Fibroblast of peridontal ligament (primary cell): Measurements from ENCODE around the gene OR1K1.
"Not testable (repeated sequence)": the region's sequence is repeated elsewhere in the genome, so short reads cannot be mapped to it uniquely, and the experiment has no call there.

ENCODE experiments used
- DNase-seq: peaks from one replicate; pipeline ENCODE4 v3.0.0-alpha.2; 2010; ENCODE audit errors: extremely low read depth

OR1K1 gene

DNA sequence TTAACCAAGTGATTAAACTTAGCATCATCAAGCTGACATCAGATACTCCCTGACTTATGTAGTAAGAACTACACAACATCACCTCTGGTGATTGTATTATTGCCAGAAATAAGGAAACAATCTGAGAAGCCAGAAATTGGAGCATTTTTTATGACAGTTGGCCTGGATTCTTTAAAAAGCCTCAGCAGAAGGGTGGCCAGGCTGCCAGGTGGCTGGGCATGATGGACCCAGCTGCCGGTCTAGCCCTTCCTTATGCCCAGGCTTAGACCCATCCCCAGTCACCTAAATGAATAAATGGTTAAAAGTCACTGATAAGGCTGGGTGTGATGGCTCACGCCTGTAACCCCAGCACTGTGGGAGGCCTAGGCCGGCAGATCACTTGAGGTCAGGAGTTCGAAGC is 12.8 kb downstream of the OR1K1 start:
- DNase-seq, result no peak

DNA sequence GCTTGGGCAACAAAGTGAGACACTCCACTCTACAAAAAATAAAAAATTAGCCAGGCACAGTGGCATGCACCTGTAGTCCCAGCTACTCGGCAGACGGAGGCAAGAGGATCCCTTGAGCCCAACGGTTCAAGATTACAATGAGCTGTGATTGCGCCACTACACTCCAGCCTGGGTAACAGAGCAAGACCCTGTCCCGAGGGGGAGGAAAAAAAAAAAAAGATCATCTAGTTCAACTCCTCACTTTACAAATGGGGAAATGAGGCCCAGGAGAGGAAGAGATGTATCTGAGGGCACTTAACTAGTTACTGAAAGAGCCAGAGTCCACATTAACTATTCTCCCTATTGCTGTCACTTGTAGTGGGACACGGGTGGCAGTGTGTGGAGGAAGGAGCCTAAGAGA is 14.6 kb downstream of the OR1K1 start:
- no peak for DNase-seq

DNA sequence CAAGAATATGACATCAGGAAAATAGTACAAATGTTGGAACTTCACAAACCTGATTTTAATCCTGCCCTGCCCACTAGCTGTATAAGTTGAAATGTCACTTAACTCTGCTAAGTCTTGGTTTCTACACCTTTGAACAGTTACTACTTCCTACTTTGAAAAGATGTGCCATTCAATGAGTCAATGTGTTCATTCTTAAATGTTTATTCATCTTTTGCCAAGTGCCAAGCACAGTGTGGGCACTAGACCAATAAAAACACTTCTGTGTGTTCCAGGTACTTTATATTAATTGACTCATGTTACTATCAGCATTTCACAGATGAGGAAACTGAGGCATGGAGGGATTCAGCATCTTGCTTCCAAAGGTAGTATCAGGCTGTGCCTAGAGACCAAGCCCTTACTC is 15.6 kb downstream of the OR1K1 start:
- DNase-seq, result no peak

- DNase-seq, result no peak
These were observed 16.4 kb downstream of the OR1K1 start for GRCh38 chr9:122816163-122816867.

DNA sequence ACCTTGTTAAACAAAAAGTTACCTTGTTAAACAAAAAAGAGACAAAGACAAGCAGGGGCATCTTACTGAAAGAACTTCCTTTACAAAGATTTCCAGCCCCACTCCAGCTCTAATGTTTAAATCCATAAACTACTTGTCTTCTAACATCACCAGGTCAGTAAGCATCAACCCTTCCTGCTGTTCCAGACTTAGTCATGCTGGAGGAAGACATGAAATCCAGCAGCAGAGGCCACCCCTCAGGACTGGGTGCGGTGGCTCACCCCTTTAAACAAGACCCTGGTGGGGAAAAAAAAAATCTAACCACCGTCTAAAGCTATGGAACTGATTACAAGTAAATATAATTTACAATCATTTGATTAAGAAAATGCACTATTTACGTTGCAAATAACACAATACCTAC is 19.4 kb downstream of the OR1K1 start:
- peak; percentile 54 for DNase-seq

DNA sequence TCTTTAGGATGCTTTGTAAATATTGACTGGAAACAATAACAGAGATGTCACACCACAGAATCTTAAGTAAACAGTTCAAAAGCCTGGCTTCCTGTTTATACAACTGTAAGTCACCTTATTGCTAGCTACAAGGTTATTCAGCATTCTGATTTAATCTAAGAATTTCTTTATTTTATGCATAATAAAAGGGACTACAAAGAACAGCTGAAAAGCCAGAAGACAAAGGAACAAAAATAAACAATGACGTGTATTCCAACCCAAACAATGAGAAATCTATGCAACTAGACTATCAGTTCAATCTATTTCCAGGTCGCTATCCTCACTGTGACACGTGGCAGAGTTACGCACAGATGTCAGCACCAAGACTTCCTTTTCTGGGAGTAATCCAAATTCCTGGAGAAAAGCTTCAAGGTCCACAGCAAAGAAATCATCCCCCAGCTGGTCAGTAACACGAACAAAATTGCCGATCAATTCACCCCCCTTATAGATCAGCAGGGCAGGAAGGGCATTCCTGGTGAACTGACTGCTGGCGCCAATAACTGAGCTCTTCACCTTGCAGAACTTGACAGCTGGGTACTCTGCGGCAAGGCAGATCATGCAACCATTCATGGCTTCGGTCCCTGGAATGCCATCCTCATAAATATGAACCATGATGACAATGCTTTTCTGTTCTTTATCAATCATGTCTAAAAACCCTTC is 20.0 kb downstream of the OR1K1 start:
- DNase-seq, result peak; percentile 58

DNA sequence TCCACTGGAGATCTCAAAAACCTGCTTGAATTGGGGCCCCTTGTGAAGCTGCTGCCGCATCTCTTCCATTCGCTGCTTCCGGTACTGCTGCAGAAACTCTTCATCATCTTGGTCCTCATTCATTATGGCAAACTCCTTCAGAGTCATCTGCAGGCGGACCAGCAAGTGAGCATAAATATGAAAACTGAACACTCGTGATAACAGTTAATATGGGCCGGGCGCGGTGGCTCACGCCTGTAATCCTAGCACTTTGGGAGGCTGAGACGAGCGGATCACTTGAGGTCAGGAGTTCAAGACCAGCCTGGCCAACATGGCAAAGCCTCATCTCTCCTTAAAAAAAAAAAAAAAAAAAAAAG is 20.5 kb downstream of the OR1K1 start:
- DNase-seq, result no peak

DNA sequence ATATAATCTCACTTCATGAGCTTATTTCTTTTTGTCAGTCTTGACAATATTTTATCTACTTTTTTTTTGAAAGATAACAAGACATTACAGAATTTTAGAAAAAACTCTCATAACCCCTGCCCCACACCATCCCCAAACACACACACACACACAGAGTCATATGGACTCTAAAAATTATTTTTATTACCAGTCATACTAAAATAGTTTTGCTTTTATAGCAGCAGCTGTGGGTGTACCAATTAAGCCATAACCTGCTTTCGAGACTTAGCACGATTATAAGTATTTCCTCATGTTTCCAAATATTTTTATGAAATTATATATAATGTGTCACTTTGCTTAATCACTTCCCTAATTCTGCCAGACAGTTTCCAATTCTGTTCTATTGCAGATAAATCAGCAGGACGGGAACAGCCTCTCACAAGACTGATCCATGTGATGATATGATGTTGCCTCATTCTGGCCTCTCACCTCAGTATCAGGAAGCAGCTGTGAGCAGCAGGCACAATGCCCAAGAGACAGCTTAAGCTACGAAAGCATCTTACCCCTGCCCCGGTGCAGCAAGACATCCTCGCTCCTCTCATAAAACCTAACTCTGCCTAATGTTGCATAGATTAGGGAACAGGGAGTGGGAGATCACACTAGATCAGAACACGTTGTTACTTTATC is 21.5 kb downstream of the OR1K1 start:
- peak; percentile 42 for DNase-seq

GRCh38 chr9:122822056-122822455 is 22.1 kb downstream of the OR1K1 start:
- no peak for DNase-seq

GRCh38 chr9:122822938-122823337 is 23.0 kb downstream of the OR1K1 start:
- DNase-seq, result no peak

- peak; percentile 47 for DNase-seq
These were observed 27.8 kb downstream of the OR1K1 start for GRCh38 chr9:122827761-122828093.

- DNase-seq, result not testable (repeated sequence)
These were observed 29.0 kb downstream of the OR1K1 start for GRCh38 chr9:122828965-122829284.

GRCh38 chr9:122832194-122832593 is 32.3 kb downstream of the OR1K1 start:
- no peak for DNase-seq

- no peak for DNase-seq
These were observed 35.4 kb downstream of the OR1K1 start for GRCh38 chr9:122835313-122835731.

DNA sequence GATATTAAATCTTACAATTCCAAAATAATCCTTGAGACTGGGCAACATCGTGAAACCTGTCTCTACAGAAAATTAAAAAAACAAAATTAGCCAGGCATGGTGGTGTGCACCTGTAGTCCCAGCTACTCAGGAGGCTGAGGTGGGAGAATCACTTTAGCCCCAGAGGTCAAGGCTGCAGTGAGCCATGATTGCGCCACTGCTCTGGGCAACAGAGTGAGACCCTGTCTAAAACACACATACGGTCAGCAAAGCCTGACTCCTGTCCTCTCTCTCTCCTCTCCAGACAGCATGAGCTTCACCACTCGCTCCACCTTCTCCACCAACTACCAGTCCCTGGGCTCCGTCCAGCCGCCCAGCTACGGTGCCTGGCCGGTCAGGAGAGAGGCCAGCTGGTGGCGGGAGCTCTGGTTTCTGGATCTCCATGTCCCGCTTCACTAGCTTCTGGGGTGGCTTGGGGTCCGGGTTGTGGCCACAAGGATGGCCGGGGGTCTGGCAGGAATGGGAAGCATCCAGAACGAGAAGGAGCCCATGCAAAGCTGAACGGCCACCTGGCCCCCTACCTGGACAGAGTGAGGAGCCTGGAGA is 37.4 kb downstream of the OR1K1 start:
- DNase-seq, result no peak

- not testable (repeated sequence) for DNase-seq
These were observed 38.5 kb downstream of the OR1K1 start for GRCh38 chr9:122838441-122838840.

GRCh38 chr9:122841501-122841900 is 41.6 kb downstream of the OR1K1 start:
- DNase-seq, result no peak

DNA sequence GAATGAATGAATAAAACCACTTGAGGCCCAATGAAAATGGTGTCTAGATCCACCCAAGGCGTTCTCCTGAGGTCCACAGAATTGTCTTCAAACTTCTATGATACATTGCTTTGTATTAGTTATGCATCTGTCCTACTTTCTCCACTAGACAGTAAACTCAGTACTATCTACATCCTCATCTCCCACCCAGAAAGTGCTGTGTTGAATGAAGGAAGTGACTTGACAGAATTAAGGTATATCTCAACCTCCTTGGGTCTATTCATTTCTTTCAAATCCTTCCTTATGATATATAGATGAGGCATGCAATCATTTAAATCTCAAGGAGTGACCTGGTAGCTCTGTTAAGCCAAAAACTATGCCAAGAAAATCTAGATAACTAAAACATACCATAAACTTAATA is 44.2 kb downstream of the OR1K1 start:
- DNase-seq, result no peak

GRCh38 chr9:122845116-122845515 is 45.2 kb downstream of the OR1K1 start:
- DNase-seq, result peak; percentile 74

- no peak for DNase-seq
These were observed 46.5 kb downstream of the OR1K1 start for GRCh38 chr9:122846371-122846940.

GRCh38 chr9:122848256-122848943 is 48.5 kb downstream of the OR1K1 start:
- no peak for DNase-seq
